DMS53 treated with DMSO at 0.1 percent for 48 hours (cell line): ENCODE data around the gene PTPRN2.
"Not testable (repeated sequence)": the region's sequence is repeated elsewhere in the genome, so short reads cannot be mapped to it uniquely, and the experiment has no call there.

Experiments used
- DNase-seq: peaks from one replicate; lab custom pipeline; 2025; ENCODE audit not compliant: unreplicated experiment; lab: John Stamatoyannopoulos, UW

Gene PTPRN2

DNA sequence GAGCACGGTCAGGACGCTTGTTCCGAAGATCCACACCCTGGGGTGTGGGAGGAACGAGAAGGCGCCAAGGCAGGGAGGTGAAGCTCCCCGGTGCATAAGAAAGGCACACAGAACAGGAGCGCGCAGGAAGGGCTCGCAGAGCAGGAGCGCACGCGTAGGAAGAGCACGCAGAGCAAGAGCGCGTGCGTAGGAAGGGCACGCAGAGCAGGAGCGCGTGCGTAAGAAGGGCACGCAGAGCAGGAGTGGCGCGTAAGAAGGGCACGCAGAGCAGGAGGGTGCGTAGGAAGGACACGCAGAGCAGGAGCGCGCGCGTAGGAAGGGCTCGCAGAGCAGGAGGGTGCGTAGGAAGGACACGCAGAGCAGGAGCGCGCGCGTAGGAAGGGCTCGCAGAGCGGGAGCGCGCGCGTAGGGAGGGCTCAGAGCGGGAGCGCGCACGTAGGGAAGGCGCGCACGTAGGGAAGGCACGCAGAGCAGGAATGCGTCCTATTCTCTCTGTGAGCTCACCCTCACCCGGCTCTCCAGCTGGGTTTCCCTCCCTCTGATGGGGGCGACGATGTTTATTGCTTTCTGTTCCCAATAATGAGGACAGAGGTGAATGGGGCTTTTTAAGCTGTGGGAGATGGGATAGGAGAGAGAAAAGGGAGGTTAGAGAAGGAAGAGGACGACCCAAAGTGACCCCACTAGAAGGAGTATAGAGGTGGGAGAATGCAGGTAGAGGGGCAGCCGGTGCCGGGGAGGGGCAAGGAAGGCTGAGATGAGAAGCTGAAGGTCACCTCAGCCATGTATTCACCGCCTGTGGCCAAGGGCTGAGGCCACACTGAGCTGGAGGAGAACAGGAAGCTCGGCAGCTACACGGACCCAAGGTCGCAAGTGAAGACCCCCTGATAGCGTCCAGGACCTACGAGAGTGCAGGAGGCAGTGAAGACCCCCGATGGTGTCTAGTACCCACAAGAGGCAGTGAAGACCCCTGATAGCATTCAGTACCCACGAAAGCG is 423.2 kb downstream of the PTPRN2 start:
- DNase-seq: no peak

DNA sequence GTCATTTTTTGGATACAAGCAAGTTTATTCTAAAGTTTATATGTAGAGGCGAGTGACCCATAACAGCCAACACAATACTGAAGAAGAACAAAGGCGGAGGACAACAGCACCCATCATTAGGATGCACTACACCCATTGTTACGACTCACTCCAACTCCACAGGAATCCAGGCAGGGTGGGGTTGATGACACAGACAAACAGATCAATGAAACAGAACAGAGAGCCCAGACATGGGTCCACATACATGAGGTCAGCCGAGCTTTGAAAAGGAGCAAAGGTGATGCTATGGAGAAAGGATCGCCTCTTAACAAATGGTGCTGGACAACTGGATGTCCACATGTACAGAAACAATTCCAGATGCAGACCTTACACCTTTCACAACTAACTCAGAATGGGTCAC is 426.4 kb downstream of the PTPRN2 start:
- DNase-seq: no peak

DNA sequence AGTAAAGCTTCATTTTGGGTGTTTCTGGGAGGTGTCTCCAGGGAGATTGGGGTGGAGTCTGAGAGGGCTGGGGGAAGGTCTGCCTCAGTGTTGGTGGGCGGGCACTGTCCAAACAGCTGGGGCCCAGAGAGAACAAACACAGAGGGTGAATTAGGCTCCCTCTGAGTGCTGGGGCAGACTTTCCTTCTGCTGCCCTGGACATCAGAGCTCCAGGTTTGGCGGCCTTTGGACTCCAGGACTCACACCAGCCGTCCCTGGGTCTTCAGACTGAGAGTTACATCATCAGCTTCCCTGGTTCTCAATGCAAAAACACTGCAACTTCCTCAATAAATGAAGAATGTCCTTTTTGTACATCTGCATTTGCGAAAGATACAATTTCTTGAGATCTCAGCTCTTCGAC is 427.4 kb downstream of the PTPRN2 start:
- no peak for DNase-seq

DNA sequence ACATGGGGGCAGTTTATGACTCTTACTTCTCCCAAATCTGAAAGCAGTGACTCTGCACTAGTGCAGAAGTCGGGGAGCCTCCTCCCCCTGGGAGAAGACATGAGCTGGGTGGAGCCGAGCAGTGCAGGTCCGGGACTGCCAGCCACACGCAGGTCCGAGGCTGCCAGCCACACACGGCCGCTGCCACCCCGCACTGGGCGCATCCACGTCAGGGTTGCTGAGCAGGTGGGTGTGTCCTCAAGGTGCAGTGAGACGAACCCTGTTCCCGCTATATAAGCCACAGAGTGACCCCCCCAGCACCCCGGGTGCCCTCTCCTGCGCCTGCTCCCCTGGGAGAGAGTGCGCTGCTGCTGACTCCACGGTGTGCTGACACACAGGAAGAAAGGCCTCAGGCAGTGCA is 430.2 kb downstream of the PTPRN2 start:
- DNase-seq: no peak

DNA sequence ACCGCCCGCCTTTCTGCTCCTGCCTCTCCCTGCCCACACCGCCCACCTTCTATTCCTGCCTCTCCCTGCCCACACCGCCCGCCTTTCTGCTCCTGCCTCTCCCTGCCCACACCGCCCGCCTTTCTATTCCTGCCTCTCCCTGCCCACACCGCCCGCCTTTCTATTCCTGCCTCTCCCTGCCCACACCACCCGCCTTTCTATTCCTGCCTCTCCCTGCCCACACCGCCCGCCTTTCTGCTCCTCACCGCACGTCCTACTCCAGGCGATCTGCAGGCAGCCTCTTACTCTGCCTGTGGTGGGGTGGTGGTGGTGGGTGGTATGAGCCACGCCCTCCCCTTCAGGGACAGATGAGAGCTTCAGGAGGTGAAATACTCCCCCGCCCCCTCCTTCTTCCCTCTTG is 436.4 kb downstream of the PTPRN2 start:
- not testable (repeated sequence) for DNase-seq

DNA sequence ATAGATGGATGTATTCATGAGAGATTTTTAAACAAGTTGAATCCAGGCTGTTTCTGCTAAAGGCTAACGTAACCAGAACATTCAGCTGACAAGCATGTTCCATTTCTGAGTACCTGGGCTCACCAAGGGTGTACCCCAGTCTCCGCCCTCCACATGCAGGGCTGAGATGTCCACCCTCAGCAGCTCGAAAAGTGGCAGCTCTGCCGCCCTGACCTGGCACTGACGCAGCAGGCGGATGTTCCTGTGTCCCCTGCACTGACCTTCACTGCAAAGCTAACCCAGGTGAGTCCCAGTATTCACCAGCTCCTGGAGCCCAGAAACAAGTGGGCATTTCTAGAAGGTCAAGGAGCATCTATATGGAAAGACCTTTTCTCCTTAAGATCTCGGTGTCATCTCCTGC is 437.4 kb downstream of the PTPRN2 start:
- DNase-seq: no peak

DNA sequence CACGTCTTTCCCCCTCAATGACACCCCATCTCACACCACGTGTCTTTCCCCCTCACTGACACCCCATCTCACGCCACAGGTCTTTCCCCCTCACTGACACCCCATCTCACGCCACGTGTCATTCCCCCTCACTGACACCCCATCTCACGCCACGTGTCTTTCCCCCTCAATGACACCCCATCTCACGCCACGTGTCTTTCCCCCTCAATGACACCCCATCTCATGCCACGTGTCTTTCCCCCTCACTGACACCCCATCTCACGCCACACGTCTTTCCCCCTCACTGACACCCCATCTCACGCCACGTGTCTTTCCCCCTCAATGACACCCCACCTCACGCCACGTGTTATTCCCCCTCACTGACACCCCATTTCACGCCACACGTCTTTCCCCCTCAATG is 440.2 kb downstream of the PTPRN2 start:
- not testable (repeated sequence) for DNase-seq

DNA sequence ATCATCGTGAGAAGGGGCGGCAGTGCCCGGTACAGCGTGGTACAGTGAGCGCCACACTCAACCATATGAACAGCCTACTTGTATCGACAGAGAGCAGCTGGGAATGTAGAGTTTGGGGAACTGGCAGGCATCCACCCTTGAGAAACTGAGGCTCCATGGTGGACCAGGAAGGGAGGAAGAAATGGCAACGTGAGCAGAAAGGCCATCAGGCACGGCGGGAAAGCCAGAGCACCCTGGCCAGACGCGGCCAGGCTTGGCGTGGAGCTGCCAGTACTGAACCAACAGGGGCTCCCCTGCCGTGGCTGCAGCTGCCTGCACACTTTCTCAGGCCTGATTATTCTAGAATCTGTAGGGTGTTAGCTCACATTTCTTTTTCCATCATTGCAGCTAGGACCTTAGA is 442.3 kb downstream of the PTPRN2 start:
- DNase-seq: no peak

DNA sequence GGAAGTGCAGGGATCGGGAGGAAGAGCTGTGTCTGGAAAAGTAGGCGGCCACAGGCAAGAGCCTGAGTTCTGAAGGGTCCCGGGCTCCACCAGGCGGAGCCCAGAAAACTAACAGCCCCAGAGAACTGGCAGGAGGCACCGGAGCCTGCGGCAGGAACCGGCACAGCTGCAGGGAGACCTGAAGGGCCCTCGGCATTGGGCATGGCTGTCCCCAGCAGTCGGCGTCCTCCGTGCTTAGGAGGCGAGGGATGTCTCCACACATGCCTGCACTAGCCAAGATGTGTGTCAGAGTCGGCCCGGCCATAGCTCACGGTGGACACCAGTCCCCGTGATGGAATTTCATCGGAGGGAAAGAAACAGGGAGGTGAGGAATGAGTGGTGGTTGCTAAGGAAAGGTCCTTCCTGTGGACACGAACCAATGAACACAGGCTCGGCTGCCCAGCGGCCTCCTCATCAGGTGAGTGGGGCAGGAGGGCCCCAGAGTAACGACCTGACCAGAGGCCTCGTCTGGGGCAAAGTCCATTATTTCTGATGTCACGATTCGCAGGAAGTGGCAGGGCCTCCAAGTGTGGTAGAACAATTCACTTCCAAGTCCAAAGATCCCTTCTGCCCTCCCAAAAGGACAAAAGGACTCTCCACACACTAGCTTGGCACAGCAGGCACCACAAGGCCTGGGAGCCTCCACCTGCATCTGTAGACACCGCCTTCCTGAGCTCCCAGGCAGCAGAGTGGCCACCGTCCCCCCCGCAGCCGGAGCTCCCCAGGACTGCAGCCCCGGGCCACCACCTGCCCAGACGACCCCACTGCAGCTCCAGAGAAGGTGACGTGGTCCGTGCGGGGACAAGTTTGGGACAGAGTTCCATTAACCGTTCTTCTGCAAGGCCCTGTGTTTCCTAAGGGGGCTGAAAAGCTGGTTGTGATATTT is 444.2 kb downstream of the PTPRN2 start:
- no peak for DNase-seq

DNA sequence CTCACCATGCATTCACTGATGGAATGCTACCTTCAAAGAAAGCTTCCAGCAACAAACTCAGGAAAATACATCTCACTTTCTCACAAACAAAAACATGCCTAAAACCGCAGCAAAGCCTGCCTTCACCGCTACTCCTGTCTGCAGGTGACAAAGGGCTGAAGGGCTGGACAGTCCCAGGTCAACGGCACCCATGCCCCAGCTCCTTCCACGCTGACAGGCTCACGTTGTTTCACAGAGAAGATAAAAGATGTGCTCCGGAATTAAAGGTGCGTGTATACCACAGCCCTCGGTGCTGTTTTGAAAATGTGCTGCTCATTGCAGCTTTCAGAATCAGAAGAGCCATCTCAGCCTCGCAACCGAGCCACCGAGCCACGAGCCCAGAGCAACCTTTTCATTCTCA is 445.0 kb downstream of the PTPRN2 start:
- no peak for DNase-seq

DNA sequence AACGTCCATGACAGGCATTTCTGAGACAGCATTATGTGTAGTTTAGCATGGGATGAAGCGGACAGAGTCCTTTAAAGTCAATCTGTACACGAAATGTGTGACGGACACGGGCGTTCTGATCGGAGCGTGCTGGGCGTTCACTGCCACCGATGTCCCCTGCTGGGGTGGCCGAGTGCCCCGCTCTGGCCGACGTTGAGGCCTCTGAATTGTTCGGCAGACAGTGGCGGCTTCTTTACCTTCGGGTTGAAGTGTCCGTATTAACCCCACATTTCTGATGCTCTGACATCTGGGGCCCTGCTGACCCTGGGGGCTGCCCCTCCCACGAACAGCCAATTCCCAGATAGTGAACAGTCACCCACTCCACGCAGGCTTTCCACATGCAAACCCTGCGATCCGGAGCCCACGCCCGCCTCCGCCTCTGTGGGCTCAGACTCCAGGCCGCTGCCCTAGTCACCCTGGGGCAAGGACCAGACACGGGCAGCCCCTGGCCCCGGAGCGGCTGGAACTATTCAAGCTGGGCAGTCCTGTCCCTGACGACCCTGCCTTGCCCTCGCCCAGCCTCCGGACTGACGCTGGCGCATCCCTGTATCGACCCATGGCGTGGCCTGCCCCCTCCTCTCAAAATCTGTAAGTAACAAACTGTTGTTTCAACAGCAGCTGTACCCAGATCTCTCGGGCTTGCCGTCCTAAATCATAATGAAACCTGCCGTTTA is 445.7 kb downstream of the PTPRN2 start:
- DNase-seq: no peak

DNA sequence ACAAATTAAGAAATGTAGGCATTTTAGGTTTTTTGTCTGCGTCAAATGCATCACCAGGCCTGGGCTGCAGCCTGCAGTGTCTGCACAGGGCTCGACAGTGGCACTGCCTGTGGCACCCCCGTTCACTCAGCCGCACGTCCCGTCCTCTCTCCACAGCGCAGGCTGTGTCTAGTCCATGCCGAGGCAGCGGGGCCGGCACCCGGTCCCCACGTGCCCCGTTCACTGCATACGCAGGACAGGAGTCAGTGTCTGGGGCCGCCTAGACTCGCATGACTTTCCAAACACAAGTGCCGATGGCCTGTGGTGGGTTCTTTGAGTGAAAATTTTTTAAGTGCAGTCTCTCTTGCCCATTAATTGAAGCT is 446.4 kb downstream of the PTPRN2 start:
- DNase-seq: no peak

DNA sequence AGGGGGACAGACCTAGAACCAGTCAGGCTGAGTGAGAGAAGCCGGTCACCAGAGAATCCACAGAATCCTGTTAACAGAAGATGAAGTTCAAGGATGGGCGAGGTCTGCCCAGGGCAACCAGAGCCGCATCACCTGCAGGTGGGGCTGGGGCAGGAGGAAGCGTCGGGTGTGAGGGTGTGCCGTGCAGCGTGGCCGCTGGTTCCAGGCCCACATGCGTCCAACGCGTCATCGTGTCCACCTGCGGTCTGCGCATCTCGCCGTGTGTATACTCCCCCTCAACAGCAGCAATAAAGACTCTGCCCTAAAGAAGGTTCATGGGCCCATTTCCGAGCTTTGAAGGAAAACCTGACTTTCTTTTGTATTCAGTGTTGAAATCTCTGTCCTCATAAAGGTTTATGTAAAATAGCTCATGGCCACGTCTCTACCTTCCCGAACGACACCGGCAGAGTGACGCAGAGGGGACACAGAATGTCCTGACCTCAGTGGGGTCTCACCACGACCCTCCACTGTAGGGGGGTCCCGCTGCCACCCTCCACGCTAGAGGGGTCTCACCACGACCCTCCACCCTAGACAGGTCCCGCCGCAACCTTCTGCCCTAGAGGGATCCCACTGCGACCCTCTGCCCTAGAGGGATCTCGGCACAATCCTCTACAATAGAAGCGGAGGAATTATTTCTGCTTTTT is 446.9 kb downstream of the PTPRN2 start:
- no peak for DNase-seq

DNA sequence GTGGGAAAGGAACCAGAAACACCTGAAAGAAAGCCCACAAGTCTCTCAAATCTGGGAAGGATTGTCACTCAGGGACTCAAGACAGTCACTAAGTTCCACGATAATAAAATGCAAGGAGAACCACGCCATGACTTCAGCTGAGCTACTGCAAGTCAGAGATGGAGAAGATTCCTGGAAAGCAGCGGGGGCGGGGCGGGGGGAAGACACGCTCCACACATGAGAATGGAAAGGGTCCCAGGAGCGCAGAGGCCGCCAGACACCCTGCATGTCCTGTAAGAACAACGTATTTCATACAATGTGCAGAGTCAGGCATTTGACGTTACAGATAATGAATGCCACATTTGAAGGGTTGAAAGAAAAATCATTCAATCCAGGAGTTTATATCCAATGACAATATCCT is 448.1 kb downstream of the PTPRN2 start:
- DNase-seq: no peak

DNA sequence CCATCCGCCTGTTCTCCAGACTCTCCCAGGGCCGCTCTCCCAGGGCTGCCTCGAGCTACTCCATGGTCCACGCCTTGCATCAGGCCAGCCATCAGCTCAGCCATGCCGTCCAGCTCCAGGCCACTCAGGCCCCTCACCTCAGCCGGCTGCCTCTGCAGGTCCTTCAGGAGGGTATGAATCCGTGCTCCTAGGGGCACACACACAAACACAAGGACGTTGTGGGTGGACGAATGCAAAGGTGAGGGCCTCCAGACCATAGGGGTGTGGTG is 449.4 kb downstream of the PTPRN2 start:
- no peak for DNase-seq

DNA sequence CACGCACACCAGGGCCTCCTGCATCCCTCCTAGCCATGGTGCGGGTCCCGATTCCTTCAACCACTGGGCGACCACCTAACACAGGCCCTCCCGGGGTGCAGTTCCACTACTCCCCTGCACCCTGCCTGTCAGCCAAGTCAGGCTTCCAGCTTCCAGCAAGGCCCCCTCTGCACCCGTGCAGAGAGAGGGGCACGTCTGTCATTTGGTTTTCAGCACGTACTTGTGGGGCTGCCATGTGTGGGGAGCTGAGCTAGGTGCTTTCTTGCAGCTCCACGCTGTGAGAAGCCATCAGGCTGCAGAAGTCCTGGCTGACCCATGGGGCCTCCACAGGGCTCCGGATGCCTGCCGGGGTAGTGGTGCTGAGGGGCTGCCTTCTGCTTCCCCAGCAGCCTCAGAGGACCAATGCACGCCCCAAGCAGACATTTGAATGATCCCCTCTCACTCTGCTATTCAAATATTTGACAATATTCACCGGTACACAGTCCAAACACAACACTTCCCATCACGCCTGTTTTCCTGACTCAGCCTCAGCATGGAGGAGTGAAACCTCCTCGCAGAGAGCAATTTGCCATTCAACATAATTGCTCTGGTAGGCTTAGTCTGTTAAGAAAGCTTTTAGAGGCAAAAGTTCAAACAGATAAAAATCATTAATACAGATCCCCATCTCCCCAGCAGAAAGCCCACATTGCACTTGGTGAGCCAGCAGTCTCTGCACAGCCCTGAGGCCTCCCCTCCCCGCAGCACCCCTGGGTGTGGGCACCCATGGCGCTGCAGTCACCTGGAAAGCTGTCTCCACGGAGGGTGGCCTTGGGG is 449.9 kb downstream of the PTPRN2 start:
- no peak for DNase-seq

DNA sequence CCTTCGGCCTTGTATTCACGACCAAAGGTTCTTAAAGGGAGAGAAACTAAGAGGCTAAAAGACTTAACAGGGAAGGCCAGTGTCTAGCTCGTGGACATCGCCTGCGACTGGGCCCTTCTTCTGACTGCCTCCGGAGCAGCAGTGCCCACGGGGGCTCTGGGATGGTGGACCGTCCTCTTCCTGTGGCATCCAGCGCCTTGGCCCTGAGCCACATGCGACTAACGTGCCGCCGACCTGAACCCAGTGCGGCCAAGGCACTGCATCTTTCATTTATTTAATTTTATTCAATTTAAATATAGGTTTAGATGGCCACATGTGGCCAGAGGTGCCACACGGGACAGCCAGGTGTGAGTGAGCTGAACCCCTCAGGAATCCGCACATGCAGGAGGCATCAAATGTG is 451.7 kb downstream of the PTPRN2 start:
- no peak for DNase-seq

DNA sequence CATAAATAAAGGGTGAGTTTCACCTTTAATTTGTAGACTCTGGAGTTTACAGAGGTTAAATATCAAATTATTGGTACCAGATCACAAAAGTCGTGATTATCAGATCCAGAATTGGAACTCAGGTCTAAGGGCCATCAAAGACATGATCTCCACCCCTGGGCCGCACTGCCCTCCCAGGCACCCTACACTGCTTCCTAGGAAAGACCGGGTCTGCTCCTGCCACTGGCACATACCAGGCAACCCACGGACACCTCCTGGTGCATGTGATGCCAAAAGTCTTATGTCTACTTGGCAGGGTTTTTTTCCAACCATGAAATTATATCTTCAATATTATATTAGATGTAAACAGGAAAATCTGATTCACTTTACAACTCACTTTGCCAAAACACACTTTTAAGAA is 452.8 kb downstream of the PTPRN2 start:
- DNase-seq: no peak

DNA sequence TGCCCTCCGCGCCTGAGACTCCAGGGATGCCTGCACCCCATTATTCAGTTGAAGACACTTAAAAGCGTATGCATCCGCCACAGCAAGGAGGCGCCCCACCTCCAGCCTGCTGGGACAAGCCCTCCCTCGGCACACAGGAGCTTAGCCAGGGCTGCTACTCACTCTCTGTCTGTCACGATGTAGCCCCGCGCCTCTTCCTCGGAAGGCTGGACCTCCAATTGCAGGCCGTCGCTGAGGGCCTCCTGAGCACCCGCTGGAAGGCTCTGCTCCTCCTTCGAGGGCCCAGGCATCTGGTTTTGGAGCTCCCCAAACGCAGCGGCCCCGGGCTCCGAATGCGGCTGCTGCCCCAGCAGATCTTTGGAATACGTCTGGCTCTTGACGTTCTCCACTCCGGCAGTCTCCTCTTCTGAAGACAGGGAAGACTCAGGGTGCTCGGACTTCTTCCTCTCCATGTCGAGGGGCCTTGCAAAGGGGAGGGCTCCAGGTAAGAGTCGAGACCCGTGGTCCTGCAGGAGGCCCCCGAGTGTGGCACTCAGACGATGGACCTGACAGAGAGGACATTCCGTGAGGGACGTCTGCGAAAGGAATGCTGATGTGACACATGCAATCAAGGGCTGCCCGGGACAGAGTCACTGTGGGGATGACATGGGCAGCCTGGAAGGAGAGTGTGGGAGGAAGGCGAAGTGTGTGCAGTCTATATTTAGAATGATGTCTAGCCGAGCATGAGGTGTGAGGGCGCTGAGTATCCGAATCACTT is 453.9 kb downstream of the PTPRN2 start:
- DNase-seq: no peak
